A549 (cell line): Measurements from ENCODE around the gene GLB1L.

ENCODE experiments used
- CTCF ChIP-seq: fragments of >200 bp; sonication (Bioruptor Twin); formaldehyde crosslinking; IDR thresholded peaks from 3 replicates; pipeline ENCODE4 v1.5.1; 2016
- ESRRA ChIP-seq: fragments of 150-350 bp; IDR thresholded peaks from 2 replicates; pipeline ENCODE4 v1.6.1; 2014; ENCODE audit warnings: mild to moderate bottlenecking, low read length, borderline replicate concordance
- GATA3 ChIP-seq: IDR thresholded peaks from 2 replicates; pipeline ENCODE4 v1.6.1; 2012; ENCODE audit warnings: borderline replicate concordance
- MAFK ChIP-seq: fragments of 450-650 bp; IDR thresholded peaks from 2 replicates; pipeline ENCODE4 v1.6.1; 2014; ENCODE audit not compliant: partially characterized antibody
- POLR2A ChIP-seq: IDR thresholded peaks from 2 replicates; pipeline ENCODE4 v1.6.1; 2012; ENCODE audit warnings: mild to moderate bottlenecking, low read length
- REST ChIP-seq: fragments of 200-600 bp; sonication (generic); IDR thresholded peaks from 2 replicates; pipeline ENCODE4 v1.6.1; 2016; ENCODE audit warnings: antibody characterized with exemption, mild to moderate bottlenecking, moderate library complexity

GRCh38 chr2:219269362-219270054, 24.3 kb upstream of the GLB1L start:
- no peak for TF ChIP-seq CTCF
- no peak for TF ChIP-seq ESRRA
- TF ChIP-seq GATA3 = no peak
- TF ChIP-seq POLR2A = no peak
- no peak for TF ChIP-seq MAFK
- no peak for TF ChIP-seq REST
